H1 (cell line): ENCODE measurements around the gene CCR2. TPM values are rescaled to one million over a fixed set of nuclear protein-coding genes. Genes with fewer than 3 reads are reported as not detected.

ENCODE experiments used
- HDAC2 ChIP-seq, 2 experiments: fragments of 300-600 bp in 1 of 2; sonication (generic) in 1 of 2; IDR thresholded peaks; 2 replicates each; pipeline ENCODE4 v1.6.1; 2011 to 2012; ENCODE audit warnings: low read depth in 2 of 2, low read length in 2 of 2, mild to moderate bottlenecking in 2 of 2, moderate library complexity in 2 of 2, borderline replicate concordance in 1 of 2, inconsistent platforms in 1 of 2
- MAX ChIP-seq: IDR thresholded peaks from 2 replicates; pipeline ENCODE4 v1.6.1; 2012; ENCODE audit warnings: inconsistent platforms
- POLR2A ChIP-seq, 2 experiments: IDR thresholded peaks; 1 replicate in 1 of 2; 2 replicates in 1 of 2; pipeline ENCODE4 v1.6.1; 2011; ENCODE audit warnings: low read depth in 2 of 2, low read length in 2 of 2, mild to moderate bottlenecking in 2 of 2; ENCODE audit errors: control extremely low read depth in 1 of 2
- SIRT6 ChIP-seq: IDR thresholded peaks from one replicate; pipeline ENCODE4 v1.7.1; 2012; ENCODE audit warnings: low read length, inconsistent platforms
- TAF7 ChIP-seq: optimal IDR thresholded peaks from 2 replicates; pipeline ENCODE3; 2011; ENCODE audit warnings: low read depth, mild to moderate bottlenecking, inconsistent platforms, low read length, moderate library complexity, borderline replicate concordance
- polyA plus RNA-seq, 7 experiments: library from polyadenylated mRNA; depleted of rRNA in 3 of 7; stranded (reverse) in 5 of 7; unstranded in 2 of 7; fragments of >200 nt in 5 of 7; fragments of 200-250 nt in 2 of 7; gene quantifications; 1 replicate in 5 of 7; 2 replicates in 1 of 7; 4 replicates in 1 of 7; pipeline versions ENCODE4 v1.2.1 to v1.2.3, GENCODE V29; 2011 to 2013; ENCODE audit warnings: missing spikeins in 2 of 7, mixed read lengths in 2 of 7
- total RNA-seq: library from RNA; stranded (reverse); fragmentation: NEBNext Ultra II Directional; extraction: Animal tissue kit (Norgen Biotek cat#: 25700); gene quantifications from 2 replicates; pipeline ENCODE4 v1.2.1, GENCODE V29; 2021

CCR2 gene
- total and polyA plus RNA-seq, 2 of the 8 experiments (the other 6 are each of a cell fraction or from before 2014, with no cell fraction given), result not detected

- TF ChIP-seq HDAC2 (IDR thresholded peaks at IDR 0.05; ENCODE audit: borderline replicate concordance in 1 of 2, low read depth in 2 of 2, low read length in 2 of 2) (no peak), TAF7 (no peak), POLR2A (IDR thresholded peaks at IDR 0.05; ENCODE audit: control extremely low read depth in 1 of 2, low read depth in 2 of 2, low read length in 2 of 2) (no peak), SIRT6 (no peak), MAX (no peak)
Measured at GRCh38 chr3:46353090-46353489, 821 bp upstream of the CCR2 start (continued).
